Measurements from ENCODE around the gene GABRG3.

GRCh38 chr15:27119695-27120266, 148.8 kb downstream of the GABRG3 start:
- no peak for TF ChIP-seq ZNF24 (IDR thresholded peaks at IDR 0.05)
- no peak for TF ChIP-seq KLF16 (IDR thresholded peaks at IDR 0.05)
- TF ChIP-seq BRCA1 (IDR thresholded peaks at IDR 0.05): no peak
- no peak for TF ChIP-seq BRCA1 (CRISPR knock-in tag; IDR thresholded peaks at IDR 0.05)
- TF ChIP-seq BHLHE40 (IDR thresholded peaks at IDR 0.05; ENCODE audit: low read length): no peak
- no peak for TF ChIP-seq ZNF165 (CRISPR knock-in tag; IDR thresholded peaks at IDR 0.05; ENCODE audit: borderline replicate concordance)
- TF ChIP-seq ZNF766 (CRISPR knock-in tag; conservative IDR thresholded peaks at IDR 0.05): no peak
- no peak for TF ChIP-seq NBN (IDR thresholded peaks at IDR 0.05; ENCODE audit: low read depth)
- no peak for TF ChIP-seq GATAD2A (IDR thresholded peaks at IDR 0.05)
- TF ChIP-seq KLF13 (tag; IDR thresholded peaks at IDR 0.05; ENCODE audit: borderline replicate concordance, low read depth): no peak
- TF ChIP-seq CTCF (IDR thresholded peaks at IDR 0.05 in 2 of 3, conservative IDR thresholded peaks at IDR 0.05 in 1 of 3; ENCODE audit: insufficient read depth in 2 of 3, low read depth in 1 of 3, low read length in 3 of 3): no peak
- no peak for TF ChIP-seq ELK1 (CRISPR knock-in tag; IDR thresholded peaks at IDR 0.05)
- no peak for TF ChIP-seq ZNF436 (CRISPR knock-in tag; IDR thresholded peaks at IDR 0.05)
- TF ChIP-seq EZH2 (IDR thresholded peaks at IDR 0.05; ENCODE audit: borderline replicate concordance, low read depth, low read length): no peak
- TF ChIP-seq SP1 (CRISPR knock-in tag; IDR thresholded peaks at IDR 0.05): no peak

Data from K562 (cell line).